ENCODE measurements around the gene SLC4A8.

The SLC4A8 gene

DNA sequence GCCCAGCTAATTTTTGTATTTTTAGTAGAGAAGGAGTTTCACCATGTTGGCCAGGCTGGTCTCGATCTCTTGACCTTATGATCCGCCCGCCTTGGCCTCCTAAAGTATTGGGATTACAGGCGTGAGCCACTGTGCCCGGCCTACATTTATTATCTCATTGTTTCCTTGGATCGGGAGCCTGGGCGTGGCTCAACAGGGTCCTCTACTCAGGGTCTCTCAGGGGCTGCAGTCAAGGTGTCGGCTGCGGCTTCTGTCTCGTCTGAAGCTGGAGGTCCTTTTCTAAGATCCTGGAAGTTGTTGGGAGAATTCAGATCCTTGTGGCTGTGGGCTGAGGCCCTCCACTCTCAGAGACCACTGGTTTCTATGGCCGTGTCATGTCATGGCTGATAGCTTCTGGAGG is 100.9 kb downstream of the SLC4A8 start:
- no peak overlapping the region for H3K4me3 ChIP-seq (replicated peaks; ENCODE audit: low read depth, low read length)
- no peak for DNase-seq (ENCODE audit: extremely low read depth, low read depth)
- TF ChIP-seq CTCF (IDR thresholded peaks at IDR 0.05; ENCODE audit: low read depth, low read length, missing control alignments), result no peak

DNA sequence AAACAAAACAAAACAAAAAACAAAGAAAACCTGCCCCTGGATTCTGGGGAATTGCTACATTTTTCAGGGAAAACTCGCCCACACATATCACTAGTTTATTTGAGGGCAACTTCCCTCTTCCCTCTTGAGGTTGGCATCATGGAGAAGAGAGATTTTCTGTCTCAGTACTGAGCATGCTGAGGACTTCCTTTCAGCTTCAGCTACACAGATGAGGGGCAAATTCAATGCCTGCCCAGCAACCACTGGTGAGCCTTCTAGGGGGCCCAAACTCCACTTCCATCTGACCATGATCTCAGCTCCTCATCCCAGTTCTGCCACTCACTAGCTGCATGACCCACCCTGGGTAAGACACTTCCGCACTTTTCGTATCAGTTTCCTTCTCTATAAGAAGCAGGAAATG is 103.3 kb downstream of the SLC4A8 start:
- no peak overlapping the region for H3K4me3 ChIP-seq (replicated peaks; ENCODE audit: low read depth, low read length)
- DNase-seq (ENCODE audit: extremely low read depth, low read depth), result no peak
- no peak for TF ChIP-seq CTCF (IDR thresholded peaks at IDR 0.05; ENCODE audit: low read depth, low read length, missing control alignments)

DNA sequence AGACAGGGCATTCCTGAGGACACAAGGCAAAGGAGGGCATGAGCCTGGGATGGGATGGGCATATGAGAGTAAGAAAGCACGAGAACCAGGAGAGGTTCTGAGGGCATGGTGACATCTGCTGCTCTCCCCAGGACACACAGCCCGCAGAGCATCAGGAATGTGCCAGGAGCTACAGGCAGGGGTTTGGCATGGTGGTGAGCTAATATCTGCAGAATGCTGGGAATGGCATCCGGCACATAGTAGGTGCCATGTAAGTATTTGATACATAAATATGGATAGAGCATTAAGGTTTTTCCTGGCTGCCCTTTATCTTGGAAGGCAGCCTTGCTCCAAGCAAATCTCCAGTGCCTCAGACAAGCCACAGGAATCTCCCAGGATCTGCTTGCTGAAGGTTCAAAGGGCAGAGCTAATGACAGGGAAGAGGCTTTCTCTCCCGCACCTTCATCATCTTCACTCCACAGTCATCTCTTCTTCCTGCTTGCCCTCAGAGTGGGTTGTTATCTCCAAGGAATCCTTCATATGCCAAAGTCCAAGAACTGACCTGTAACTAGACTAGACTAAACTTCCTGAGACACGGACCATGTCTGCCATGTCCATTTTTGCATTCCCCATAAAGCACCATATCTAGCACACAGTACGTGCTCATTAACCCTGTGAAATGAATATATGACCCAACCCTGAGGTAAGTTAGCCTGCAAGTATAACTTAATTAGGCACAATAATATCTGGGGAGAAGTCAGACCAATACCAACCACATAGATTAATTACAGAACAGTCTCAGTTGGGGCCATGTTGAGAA is 104.4 kb downstream of the SLC4A8 start:
- no peak for DNase-seq (ENCODE audit: extremely low read depth, low read depth)
- no peak for TF ChIP-seq CTCF (IDR thresholded peaks at IDR 0.05; ENCODE audit: low read depth, low read length, missing control alignments)
- no peak overlapping the region for H3K4me3 ChIP-seq (replicated peaks; ENCODE audit: low read depth, low read length)

DNA sequence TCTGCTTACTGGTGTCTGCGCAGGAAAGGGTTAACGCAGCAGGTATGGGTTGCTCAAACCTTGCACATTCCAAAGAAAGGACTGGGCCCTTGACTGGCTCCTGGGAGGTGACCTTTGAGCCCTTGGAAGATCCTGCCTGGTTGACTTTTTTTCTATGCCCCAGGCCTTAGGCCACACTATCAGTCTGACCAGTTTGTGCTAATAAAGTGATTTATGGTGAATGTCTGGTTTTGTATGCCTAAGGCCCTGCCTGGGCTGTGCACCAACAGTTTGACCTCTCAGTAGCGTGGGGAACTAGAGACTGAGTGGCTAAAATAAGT is 105.0 kb downstream of the SLC4A8 start:
- DNase-seq (ENCODE audit: extremely low read depth, low read depth), result no peak
- TF ChIP-seq CTCF (IDR thresholded peaks at IDR 0.05; ENCODE audit: low read depth, low read length, missing control alignments), result no peak
- no peak overlapping the region for H3K4me3 ChIP-seq (replicated peaks; ENCODE audit: low read depth, low read length)

GRCh38 chr12:51530208-51530607 is 105.6 kb downstream of the SLC4A8 start:
- TF ChIP-seq CTCF (IDR thresholded peaks at IDR 0.05; ENCODE audit: low read depth, low read length, missing control alignments), result no peak
- no peak for DNase-seq (ENCODE audit: extremely low read depth, low read depth)
- H3K4me3 ChIP-seq (replicated peaks; ENCODE audit: low read depth, low read length), result no peak overlapping the region

- TF ChIP-seq CTCF (IDR thresholded peaks at IDR 0.05; ENCODE audit: low read depth, low read length, missing control alignments), result no peak
- DNase-seq (ENCODE audit: extremely low read depth, low read depth), result no peak
- H3K4me3 ChIP-seq (replicated peaks; ENCODE audit: low read depth, low read length), result no peak overlapping the region
Observed at GRCh38 chr12:51531284-51531977, 106.8 kb downstream of the SLC4A8 start.

All from HFF-Myc (cell line).